Cardiac fibroblast (primary cell): ENCODE results near the gene CHRND.
A peak's percentile ranks its signal among the peaks of the same experiment; 100 is the strongest.

Experiments
- DNase-seq, 2 donors: peaks; one replicate each; pipeline versions ENCODE4 v3.0.0 to v3.0.0-alpha.2; 2010; ENCODE audit warnings: low read depth in 2 of 2
- H3K4me3 ChIP-seq, 2 donors: replicated peaks in 1 of 2; 1 replicate in 1 of 2; 2 replicates in 1 of 2; pipeline ENCODE4 v1.5.1; 2011; ENCODE audit warnings: low read depth in 2 of 2, low read length in 2 of 2, mild to moderate bottlenecking in 2 of 2, moderate library complexity in 1 of 2
- CTCF ChIP-seq: IDR thresholded peaks from one replicate; pipeline ENCODE4 v1.5.1; 2011; ENCODE audit warnings: low read depth, mild to moderate bottlenecking, low read length, inconsistent platforms

Gene CHRND

GRCh38 chr2:232525791-232526371 is at the start of gene CHRND:
CHRND (plus strand) TSS chr2:232526160; CDS start chr2:232526216, 56 bp downstream.
- no peak for TF ChIP-seq CTCF
- DNase-seq = peak in 1 of 2 donors; percentile 33
- no peak within 1 kb of the TSS for H3K4me3 ChIP-seq

DNA sequence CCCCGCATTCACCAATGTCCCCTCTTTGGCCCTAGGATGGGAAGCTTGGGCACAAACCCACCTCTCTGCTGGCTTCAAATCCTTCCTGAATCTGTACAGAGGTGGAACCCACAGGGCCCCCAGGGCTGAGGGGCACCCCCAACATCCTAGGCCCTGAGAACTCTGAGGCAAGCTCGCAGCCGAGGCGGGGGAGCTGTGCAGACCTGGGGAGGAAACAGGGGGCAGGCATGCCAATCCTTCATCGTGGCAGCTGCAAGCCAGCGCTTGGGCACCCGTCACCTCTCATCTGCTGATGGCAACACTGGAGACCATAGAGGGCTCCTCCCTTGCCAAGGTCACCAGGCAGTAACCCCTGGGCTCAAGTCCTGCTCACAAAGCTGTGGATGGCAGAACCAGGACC is 49.2 kb upstream of the CHRND start:
- no peak for TF ChIP-seq CTCF
- no peak overlapping the region for H3K4me3 ChIP-seq
- no peak for DNase-seq

DNA sequence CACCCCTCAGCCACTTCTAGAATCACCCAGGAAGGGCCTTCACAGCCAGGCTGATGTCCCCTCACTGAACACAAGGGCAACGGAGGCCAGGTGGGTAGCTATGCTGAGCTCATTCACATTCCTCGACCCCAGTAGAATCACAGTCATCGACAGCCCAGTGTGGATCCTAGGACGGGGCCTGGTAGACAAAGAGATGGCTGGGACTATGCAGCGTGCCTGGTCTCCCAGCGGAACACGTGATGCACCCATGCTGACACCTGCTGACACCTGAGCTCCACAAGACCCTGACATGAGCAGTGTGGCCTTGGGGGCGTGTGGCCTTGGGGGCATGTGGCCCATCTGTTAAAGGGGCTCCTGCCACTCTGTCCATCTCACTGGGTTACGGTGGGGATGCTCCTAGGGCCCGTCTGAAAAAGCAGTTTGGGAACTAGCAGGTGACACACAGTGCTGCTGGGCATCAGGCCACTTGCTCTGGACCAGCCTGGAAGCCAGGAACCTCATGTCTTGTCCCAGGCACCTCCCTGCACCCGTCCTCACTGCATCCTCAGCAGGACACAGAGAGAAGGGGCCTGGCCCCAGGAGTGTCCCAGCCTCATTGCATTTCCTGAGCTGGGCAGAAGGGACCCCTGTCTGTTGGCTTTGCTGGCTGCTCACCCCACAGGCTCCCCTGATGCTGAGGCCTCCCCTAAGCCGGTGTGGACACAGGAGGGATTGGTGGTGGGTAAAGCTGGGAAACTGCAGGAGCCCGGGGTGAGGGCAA is 48.0 kb upstream of the CHRND start:
- DNase-seq = no peak
- no peak overlapping the region for H3K4me3 ChIP-seq
- no peak for TF ChIP-seq CTCF

- DNase-seq = no peak
- H3K4me3 ChIP-seq = no peak overlapping the region
- TF ChIP-seq CTCF = no peak
Observed at GRCh38 chr2:232478571-232479340, 47.2 kb upstream of the CHRND start.

GRCh38 chr2:232479341-232480200 is 46.4 kb upstream of the CHRND start:
- DNase-seq = no peak
- no peak overlapping the region for H3K4me3 ChIP-seq
- no peak for TF ChIP-seq CTCF
